Right lobe of liver (tissue), 6 donors: ENCODE results near the gene DYSF. TPM values are rescaled to one million over a fixed set of nuclear protein-coding genes. Genes with fewer than 3 reads are reported as not detected.

Experiments
- ATAC-seq, 4 donors: fragments of 200-7000 bp; cut with Tn5 transposase; one replicate each; pipeline ENCODE4 v1.9.1; 2020; ENCODE audit warnings: mild to moderate bottlenecking in 4 of 4, moderate library complexity in 4 of 4
- DNase-seq, 3 donors: peaks; one replicate each; pipeline ENCODE4 v3.0.0-alpha.2; 2020
- H3K27ac ChIP-seq, 3 donors: fragments of 200-600 bp; one replicate each; pipeline ENCODE4 v1.8.0; 2022
- H3K27me3 ChIP-seq, 2 donors: fragments of 200-600 bp; one replicate each; pipeline ENCODE4 v1.8.0; 2022
- H3K36me3 ChIP-seq, 4 donors: fragments of 200-600 bp; sonication (generic) in 1 of 4; one replicate each; pipeline versions ENCODE4 v1.5.1 to v1.8.0; 2017 to 2022; ENCODE audit warnings: control low read depth in 1 of 4
- H3K4me1 ChIP-seq, 4 donors: fragments of 200-600 bp; sonication (generic) in 1 of 4; one replicate each; pipeline versions ENCODE4 v1.5.1 to v1.8.0; 2017 to 2022; ENCODE audit warnings: control low read depth in 1 of 4
- H3K4me3 ChIP-seq, 3 donors: fragments of 200-600 bp; one replicate each; pipeline ENCODE4 v1.8.0; 2022
- H3K9me3 ChIP-seq, 4 donors: fragments of 200-600 bp; sonication (generic) in 1 of 4; one replicate each; pipeline versions ENCODE4 v1.5.1 to v1.8.0; 2017 to 2022; ENCODE audit warnings: control low read depth in 1 of 4
- POLR2A ChIP-seq: fragments of 450-650 bp; IDR thresholded peaks from one replicate; pipeline ENCODE4 v1.6.1; 2017; ENCODE audit warnings: antibody characterized with exemption, mild to moderate bottlenecking
- WGBS: methylation state at CpG from one replicate; pipeline ENCODE4 v1.1.6; 2018; ENCODE audit warnings: low coverage, low lambda C conversion rate; ENCODE audit not compliant: insufficient coverage; ENCODE audit errors: missing lambda C conversion rate; 5-methylcytosine and 5-hydroxymethylcytosine counted together
- intact Hi-C, 2 donors: fragments of 100-400 bp; cut with DNase I; formaldehyde crosslinking; loops; one replicate each; pipeline versions ENCODE4 v1.11.2 to v1.14.1; 2022
- total RNA-seq, 6 experiments: library from RNA; depleted of rRNA in 2 of 6; stranded (reverse); fragments of >200 nt in 2 of 6; fragmentation: NEBNext Ultra II Directional in 3 of 6; extraction: Animal tissue kit (Norgen Biotek cat#: 25700) in 3 of 6; gene quantifications; one replicate each; pipeline versions ENCODE4 v1.1.0 to v1.2.4, GENCODE V29; 2016 to 2023
- TF ChIP-seq, protein P1 (sequence below), 4 donors: fragments of 200-600 bp in 3 of 4; fragments of 450-650 bp in 1 of 4; IDR thresholded peaks; one replicate each; pipeline versions ENCODE4 v1.5.1 to v1.8.0; 2016 to 2022; ENCODE audit warnings: antibody characterized with exemption in 4 of 4, mild to moderate bottlenecking in 2 of 4
- donor health status: DM: no; HTN: yes; CAD: no.
- donor health status: DM: no; HTN: no; CAD: no.
- donor health status: DM: no; HTN: no; CAD: no.
- donor health status: DM: no; HTN: yes; CAD: no.
- donor health status: DM: no; HTN: yes; CAD: no.

Gene DYSF
- total RNA-seq, 6 experiments from 2014 or later, result 21.8 to 55.0 (median 32.9) TPM

DNA sequence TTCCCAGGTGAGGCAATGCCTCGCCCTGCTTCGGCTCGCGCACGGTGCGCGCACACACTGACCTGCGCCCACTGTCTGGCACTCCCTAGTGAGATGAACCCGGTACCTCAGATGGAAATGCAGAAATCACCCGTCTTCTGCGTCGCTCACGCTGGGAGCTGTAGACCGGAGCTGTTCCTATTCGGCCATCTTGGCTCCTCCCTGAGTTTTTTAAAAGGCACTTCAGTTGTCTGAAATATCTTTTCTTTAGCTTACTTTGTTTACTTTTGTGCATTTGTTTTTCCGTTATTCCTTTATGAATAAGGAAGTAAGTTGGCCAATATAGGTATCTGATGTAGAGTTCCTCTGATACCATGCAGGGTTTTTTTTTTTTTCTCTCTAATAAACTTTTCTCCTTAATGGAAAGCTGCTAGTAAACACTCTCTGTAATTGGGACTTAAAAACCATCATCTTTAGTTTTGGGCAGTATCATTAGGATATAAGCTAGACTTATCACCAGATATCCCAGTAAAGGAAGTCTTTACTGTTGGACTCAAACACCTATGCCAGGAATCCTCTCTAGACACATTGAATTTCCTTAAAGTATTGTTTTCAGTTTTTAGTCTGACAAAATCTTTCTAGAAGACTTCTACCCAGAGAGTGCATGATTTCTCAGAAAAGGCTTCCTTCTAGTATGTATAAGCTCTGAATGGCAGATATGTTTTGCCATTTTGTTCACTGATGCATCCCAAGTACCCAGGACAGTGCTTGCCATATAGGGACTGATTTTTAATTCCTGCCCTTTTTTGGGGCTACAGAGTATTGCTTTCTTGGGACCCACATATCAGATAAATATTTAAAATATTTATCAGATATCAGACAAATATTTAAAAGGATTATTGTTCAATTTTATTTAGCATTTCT is 35.8 kb upstream of the DYSF start:
- Histone ChIP-seq H3K4me3 (peak overlapping the region in 2 of 3 donors; percentile 23 to 39), H3K36me3 (no peaks in the 10 kb centered on the region), H3K4me1 (peaks cover 0 to 12% (median 7%) of the 10 kb centered on the region in 4 donors), H3K9me3 (no peaks in the 10 kb centered on the region), H3K27me3 (no peaks in the 10 kb centered on the region), H3K27ac (peak overlapping the region in 1 of 3 donors; percentile 16)
- TF ChIP-seq, protein P1, sequence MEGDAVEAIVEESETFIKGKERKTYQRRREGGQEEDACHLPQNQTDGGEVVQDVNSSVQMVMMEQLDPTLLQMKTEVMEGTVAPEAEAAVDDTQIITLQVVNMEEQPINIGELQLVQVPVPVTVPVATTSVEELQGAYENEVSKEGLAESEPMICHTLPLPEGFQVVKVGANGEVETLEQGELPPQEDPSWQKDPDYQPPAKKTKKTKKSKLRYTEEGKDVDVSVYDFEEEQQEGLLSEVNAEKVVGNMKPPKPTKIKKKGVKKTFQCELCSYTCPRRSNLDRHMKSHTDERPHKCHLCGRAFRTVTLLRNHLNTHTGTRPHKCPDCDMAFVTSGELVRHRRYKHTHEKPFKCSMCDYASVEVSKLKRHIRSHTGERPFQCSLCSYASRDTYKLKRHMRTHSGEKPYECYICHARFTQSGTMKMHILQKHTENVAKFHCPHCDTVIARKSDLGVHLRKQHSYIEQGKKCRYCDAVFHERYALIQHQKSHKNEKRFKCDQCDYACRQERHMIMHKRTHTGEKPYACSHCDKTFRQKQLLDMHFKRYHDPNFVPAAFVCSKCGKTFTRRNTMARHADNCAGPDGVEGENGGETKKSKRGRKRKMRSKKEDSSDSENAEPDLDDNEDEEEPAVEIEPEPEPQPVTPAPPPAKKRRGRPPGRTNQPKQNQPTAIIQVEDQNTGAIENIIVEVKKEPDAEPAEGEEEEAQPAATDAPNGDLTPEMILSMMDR (IDR thresholded peaks at IDR 0.05), result no peak
- no peak for TF ChIP-seq POLR2A
- ATAC-seq, result peak in 2 of 4 donors; percentile 37 to 45
- DNase-seq, result no peak
- WGBS, result 28% methylated on average over 3 of the region's 16 CpGs
- intact Hi-C loops, result no loop called here

- H3K27ac ChIP-seq, result peak overlapping the region in 1 of 3 donors; percentile 19
- H3K36me3 ChIP-seq, result peaks cover 0 to 10% (median 7%) of the 10 kb centered on the region in 4 donors
- 89% methylated on average over 4 of the region's 4 CpGs for WGBS
- TF ChIP-seq POLR2A, result no peak
- TF ChIP-seq, protein P1 (IDR thresholded peaks at IDR 0.05), result no peak
- no peaks in the 10 kb centered on the region for H3K27me3 ChIP-seq
- ATAC-seq (peak in 3 of 4 donors; percentile 8 to 22 (median 19)), DNase-seq (no peak)
- H3K4me1 ChIP-seq, result peaks cover 0 to 16% (median 8%) of the 10 kb centered on the region in 4 donors
- intact Hi-C loops, result no loop called here
- no peaks in the 10 kb centered on the region for H3K9me3 ChIP-seq
- H3K4me3 ChIP-seq, result no peak overlapping the region
Observed at GRCh38 chr2:71419145-71419544, 34.2 kb upstream of the DYSF start.

DNA sequence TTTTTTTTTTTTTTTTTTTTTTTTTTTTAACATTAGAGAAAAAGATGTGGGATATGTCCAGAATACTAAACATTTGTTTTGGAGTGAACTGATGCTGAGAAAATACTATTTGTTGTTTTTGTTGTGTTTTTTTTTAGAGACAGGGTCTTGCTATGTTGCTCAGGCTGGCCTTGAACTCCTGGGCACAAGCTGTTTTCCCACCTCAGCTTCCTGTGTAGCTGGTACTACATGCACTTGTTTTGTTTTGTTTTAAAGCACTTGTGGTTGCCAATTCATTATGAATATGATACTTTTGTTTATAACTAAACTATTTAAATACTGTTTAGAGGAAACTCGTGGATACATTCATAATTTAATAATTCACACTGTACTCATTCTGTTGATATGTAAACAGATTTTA is 33.4 kb upstream of the DYSF start:
- Histone ChIP-seq H3K4me3 (no peak overlapping the region), H3K36me3 (peaks cover 0 to 10% (median 7%) of the 10 kb centered on the region in 4 donors), H3K27ac (no peak overlapping the region), H3K9me3 (no peaks in the 10 kb centered on the region), H3K4me1 (peaks cover 0 to 16% (median 8%) of the 10 kb centered on the region in 4 donors), H3K27me3 (no peaks in the 10 kb centered on the region)
- intact Hi-C loops, result no loop called here
- no peak for DNase-seq
- peak in 2 of 4 donors; percentile 11 to 29 for ATAC-seq
- WGBS, result 41% methylated on average over 1 of the region's 1 CpG
- TF ChIP-seq, protein P1 (IDR thresholded peaks at IDR 0.05), result no peak
- no peak for TF ChIP-seq POLR2A

DNA sequence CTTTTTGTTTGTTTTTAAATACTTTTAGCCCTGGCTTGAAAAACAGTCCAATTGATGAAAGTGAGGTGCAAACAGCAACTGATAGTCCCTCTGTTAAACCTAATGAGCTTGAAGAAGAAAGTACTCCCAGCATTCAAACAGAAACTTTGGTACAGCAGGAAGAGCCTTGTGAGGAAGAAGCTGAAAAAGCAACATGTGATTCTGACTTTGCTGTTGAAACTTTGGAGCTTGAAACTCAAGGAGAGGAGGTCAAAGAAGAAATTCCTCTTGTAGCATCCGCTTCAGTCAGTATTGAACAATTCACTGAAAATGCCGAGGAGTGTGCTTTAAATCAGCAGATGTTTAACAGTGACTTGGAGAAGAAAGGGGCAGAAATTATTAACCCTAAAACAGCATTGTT is 30.6 kb upstream of the DYSF start:
- TF ChIP-seq POLR2A, result no peak
- TF ChIP-seq, protein P1 (IDR thresholded peaks at IDR 0.05), result no peak
- Histone ChIP-seq H3K4me3 (no peak overlapping the region), H3K27ac (peak overlapping the region in 1 of 3 donors; percentile 2), H3K4me1 (peaks cover 0 to 23% (median 12%) of the 10 kb centered on the region in 4 donors), H3K27me3 (no peaks in the 10 kb centered on the region), H3K9me3 (no peaks in the 10 kb centered on the region), H3K36me3 (peaks cover 0 to 22% (median 10%) of the 10 kb centered on the region in 4 donors)
- intact Hi-C loops, result no loop called here
- peak in 3 of 4 donors; percentile 8 to 38 (median 35) for ATAC-seq
- WGBS, result 79% methylated on average over 2 of the region's 2 CpGs
- DNase-seq, result no peak
